Mesenteric fat pad (tissue), 1 donor: ENCODE measurements around the gene TMEM198. TPM values are rescaled to one million over a fixed set of nuclear protein-coding genes. Genes with fewer than 3 reads are reported as not detected.

ENCODE experiments used
- DNase-seq: peaks from one replicate; pipeline ENCODE4 v3.0.0-alpha.2; 2020; ENCODE audit warnings: low spot score
- total RNA-seq: library from RNA; stranded (reverse); fragmentation: NEBNext Ultra II Directional; extraction: Animal tissue kit (Norgen Biotek cat#: 25700); gene quantifications from one replicate; pipeline ENCODE4 v1.2.1, GENCODE V29; 2021
- donor health status: DM: yes; HTN: yes; CAD: no.

Gene TMEM198
- total RNA-seq, 1 donor from 2014 or later = 2.6 TPM

GRCh38 chr2:219524817-219525216 lies 19.0 kb upstream of the TMEM198 start:
- DNase-seq = no peak

GRCh38 chr2:219525533-219526232 lies 18.1 kb upstream of the TMEM198 start:
- DNase-seq = no peak

- no peak for DNase-seq
These were observed 17.3 kb upstream of the TMEM198 start for GRCh38 chr2:219526320-219527075.

- DNase-seq = no peak
These were observed 16.8 kb upstream of the TMEM198 start for GRCh38 chr2:219527076-219527394.

- no peak for DNase-seq
These were observed 16.4 kb upstream of the TMEM198 start for GRCh38 chr2:219527472-219527871.

- peak; percentile 95 for DNase-seq
These were observed 13.5 kb upstream of the TMEM198 start for GRCh38 chr2:219530048-219530963.

- no peak for DNase-seq
These were observed 12.0 kb upstream of the TMEM198 start for GRCh38 chr2:219531639-219532377.

- DNase-seq = no peak
These were observed 11.5 kb upstream of the TMEM198 start for GRCh38 chr2:219532378-219532649.

GRCh38 chr2:219533930-219534661 lies 9.7 kb upstream of the TMEM198 start:
- DNase-seq = no peak

- no peak for DNase-seq
These were observed 7.4 kb upstream of the TMEM198 start for GRCh38 chr2:219536425-219536824.

GRCh38 chr2:219536967-219537366 lies 6.9 kb upstream of the TMEM198 start:
- no peak for DNase-seq

GRCh38 chr2:219537657-219538488 lies 6.0 kb upstream of the TMEM198 start:
- no peak for DNase-seq

GRCh38 chr2:219538504-219538951 lies 5.3 kb upstream of the TMEM198 start:
- DNase-seq = no peak

- no peak for DNase-seq
These were observed 4.7 kb upstream of the TMEM198 start for GRCh38 chr2:219538956-219539788.

GRCh38 chr2:219539926-219540678 lies 3.7 kb upstream of the TMEM198 start:
- no peak for DNase-seq

GRCh38 chr2:219540784-219541504 lies 2.9 kb upstream of the TMEM198 start:
- DNase-seq = no peak

- DNase-seq = no peak
These were observed 2.1 kb upstream of the TMEM198 start for GRCh38 chr2:219541611-219542180.
